Stimulated activated CD4-positive, alpha-beta T cell treated with anti-CD3 and anti-CD28 coated beads, Interleukin-12 subunit alpha, Interleukin-12 subunit beta, amount 100 ng/mL, for 4 hours (primary cell): ENCODE measurements around the gene SOCS3.
"Not testable (repeated sequence)": the region's sequence is repeated elsewhere in the genome, so short reads cannot be mapped to it uniquely, and the experiment has no call there.

Experiments
- DNase-seq: peaks from one replicate; pipeline ENCODE4 v3.0.0-alpha.2; 2020

SOCS3 gene

DNA sequence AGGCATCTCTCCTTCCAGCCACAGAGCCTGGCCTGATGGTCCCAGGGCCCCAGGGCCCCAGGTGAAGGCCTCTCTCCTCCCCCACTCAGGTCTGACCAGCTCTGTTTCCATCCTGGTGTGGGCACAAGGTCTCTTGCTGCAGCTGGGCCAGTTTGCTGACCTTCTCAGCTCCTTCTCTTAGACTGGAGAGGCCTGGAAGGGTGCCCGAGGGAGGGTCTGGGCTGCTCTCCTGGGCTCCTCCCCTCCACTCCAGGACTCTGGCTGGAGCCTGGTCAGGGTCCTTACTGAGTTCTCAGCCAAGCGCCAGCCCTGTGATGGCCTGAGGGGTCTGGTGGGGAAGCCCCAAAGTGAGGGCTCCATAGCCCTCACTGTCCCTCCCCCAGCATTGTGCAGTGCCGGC is 12.4 kb downstream of the SOCS3 start:
- DNase-seq = no peak

DNA sequence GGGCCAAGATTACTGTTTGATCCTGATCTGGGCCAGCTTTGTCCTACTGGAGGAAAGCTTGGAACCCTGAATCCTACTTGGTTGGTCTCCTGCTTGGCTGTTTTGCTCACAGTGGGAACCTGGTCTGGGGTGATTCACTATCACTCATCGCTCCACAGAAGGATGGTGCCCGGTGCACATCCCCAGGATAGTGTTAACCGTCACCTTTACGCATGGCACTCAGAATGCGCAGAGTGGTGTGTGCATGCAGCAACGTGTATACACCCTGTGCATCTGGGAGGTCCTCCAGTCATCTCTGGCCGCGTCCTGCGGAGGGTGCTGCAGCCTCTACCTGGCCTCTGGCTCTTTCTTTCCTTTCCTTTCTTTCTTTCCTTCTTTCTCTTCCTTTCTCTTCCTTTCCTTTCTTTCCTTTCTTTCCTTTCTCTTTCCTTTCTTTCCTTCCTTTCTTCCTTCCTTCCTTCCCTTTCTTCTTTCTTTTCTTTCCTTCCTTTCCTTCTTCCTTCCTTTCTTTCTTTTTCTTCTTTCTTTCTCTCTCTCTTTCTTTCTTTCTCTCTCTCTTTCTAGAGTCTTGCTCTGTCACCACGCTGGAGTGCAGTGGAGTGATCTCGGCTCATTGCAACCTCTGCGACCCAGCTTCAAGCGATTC is 13.1 kb downstream of the SOCS3 start:
- no peak for DNase-seq

DNA sequence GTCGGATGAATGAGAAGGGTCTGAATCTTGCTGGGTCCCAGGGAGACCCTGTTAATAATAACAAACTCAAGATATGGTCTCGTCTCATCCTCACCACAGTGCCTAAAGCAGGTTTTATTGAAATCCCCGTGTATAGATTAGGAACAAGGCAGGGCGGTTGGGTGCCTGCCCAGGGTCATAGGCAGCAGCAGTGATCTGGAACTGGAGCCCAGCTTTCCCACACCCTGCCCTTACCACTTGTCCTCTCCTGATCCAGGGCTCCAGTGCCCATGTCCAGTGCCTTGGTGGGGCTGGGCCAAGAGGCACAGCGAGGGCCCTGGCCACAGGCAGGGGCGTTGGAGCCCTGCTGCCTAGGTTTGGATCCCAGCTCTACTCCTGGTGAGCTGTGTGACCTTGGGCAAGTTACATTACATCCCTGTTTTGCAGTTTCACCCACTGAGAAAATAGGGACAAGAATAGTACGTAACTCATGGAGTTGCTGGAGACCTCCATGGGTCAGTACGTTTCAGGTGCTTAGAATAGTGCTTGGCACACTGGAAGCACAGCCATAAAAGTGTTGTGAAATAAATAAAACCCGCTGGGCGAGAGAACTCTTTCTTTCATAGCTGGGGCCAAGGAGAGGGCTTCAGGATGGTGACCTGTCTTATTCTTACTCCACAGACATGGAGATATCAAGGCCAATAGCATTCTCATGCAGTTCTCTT is 13.9 kb downstream of the SOCS3 start:
- no peak for DNase-seq

DNA sequence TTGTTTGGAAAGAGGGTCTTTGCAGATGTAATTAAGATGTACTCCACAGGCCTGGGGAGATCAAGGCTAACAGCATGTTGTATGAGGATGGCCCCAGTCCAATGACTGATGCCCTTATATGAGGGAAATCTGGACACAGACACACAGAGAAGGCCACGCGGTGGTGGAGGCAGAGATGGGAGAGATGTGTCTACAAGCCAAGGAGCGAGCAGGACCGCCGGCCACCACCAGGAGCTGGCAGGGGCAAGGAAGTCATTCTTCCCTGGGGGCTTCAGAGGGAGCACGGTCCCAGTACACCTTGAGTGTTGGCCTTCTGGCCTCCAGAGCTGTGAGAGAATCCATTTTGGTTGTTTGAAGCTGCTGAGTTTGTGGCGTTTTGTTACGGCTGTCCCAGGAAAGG is 14.7 kb downstream of the SOCS3 start:
- no peak for DNase-seq

DNA sequence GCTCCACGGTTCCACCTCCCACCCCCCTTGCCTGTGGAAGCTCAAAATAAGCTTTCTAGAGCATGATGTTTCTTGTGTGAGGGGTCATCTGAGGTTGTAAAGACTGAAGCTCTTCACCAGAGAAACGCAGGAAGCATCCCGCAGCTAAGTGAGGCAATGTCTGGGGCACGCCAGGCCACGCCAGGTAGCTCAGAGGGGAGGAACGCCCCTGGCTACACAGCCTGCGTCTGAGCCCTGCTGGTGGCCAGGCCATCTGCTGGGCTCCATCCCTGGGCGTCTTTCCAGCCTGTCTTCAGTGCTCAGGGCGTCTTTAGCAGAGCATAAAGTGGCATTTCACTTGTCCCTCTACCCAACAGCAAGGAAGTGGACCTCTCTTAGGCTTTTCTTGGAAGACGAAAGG is 15.2 kb downstream of the SOCS3 start:
- DNase-seq = no peak

DNA sequence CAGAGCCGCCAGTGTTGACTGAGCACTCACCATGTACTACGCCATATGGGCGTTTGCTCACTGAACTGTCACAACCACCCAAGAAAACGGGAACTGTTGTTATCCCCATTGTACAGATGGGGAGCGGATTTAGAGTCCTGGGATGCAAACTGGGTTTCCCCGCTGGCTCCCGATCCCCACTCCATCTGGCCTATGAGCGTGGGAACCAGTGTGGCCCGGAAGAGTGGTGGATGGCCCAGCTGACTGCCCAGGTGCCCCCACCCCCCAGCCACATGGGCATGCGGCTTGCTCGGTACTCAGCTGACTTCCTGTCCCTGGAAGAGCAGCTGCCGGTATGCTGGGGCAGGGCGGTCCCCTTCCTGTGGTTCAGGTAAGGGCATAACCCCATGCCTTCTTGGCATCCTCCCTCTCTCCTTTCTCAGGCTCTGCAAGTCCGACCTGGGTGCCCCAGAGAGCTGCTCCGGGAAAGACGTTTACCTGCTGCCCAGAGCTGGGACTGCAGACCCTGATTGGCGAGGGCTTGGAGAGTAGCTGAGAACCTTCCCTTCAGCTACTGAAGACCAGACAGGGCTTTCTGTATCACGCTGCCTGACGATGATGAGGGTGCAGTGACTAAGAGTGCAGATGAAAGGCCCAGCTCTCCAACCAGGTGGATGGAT is 16.2 kb downstream of the SOCS3 start:
- DNase-seq = peak; percentile 53

DNA sequence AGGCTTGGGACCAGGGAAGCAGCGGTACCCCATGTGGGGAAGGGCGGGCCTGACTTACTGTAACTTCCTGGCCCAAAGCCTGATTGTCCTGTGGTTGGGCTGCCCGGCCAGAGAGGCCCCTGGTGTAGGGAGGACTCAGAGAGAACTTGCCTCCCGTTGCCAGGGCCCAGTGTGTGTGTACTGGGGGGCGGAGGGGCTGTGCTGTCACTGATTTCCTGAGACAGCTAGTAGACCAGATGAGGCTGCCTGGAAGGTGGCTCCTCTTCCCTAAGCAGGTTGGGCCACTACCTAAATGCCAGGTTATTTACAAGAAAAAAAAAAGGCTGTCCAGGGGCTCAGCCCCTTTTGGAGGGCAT is 16.7 kb downstream of the SOCS3 start:
- DNase-seq = no peak

DNA sequence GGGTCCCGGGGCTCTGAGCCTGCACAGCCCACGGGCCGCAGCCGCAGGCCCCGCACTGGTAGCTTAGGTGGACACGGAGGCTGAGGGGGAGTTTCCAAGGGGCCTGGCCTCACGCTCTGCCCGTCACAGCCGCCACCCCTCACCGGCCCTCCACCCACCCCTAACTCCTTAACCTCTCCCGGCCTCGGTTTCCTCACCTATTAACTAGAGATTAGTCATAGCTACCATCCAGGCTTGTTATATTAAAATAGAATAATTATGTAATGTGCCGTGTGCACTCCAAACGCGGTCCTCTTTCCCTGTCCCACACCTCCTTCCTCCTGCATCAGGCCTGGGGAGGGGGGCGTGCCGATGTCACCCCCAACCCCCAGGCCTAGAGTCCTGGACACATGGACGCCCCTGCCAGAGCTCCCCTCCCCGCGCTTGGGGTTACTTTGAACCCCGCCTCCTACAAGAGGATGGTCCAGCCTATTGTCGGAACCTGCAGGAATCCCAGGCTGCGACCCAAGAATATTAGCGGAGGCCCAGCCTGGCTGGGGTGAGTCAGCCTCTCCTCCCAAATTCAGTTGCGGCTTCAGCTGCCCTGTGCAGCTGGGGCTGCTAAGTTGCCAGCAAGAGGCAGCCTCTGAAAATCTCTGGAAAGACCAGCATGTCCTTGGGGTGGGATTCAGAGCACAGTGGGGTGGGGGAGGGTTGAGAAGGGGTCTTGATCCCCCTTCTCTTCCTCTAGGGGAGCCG is 17.3 kb downstream of the SOCS3 start:
- no peak for DNase-seq

DNA sequence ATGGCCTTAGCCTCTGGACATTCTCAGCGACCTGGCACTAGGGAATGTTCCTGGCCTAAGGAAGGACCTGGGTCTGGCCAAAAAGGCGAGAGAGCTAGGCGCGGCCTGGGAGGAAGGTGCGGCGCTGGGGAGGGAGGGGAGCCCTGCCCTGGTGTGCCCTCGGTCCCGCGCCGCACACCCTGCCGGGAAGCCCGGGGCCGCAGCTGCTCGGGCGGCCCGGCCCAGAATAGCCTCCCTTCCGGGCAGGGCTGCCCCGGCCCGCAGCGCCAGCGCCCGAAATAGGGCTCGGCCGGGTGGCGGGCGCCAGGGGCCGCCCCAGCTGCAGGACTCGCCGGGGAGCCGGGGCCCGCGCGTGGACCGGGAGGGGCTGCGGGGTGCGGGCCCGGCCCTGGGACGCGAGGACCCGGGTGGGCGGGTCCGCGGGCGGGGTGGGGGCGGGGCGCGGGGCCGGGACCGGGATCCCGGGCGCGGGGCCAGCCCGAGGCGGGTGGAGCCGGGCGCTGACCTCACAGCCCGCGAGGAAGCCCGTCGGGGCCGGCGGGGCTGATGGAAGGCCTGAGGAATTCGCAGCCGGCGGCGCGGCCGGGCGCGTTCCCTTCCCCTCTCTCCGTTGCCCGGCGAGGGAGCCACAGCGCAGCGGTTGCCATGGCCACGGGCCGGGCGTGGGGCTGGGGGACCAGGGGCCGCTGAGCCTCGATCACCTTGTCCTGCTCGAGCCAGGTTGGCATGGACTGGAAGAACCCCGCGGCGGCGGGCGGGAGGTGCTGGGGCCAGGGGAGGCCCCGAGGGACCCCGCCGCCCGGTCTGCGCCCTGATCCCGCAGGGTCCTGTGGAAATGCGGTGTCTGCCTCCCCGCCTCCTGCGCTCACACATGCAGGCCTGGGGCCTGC is 18.1 kb downstream of the SOCS3 start:
- DNase-seq = no peak

DNA sequence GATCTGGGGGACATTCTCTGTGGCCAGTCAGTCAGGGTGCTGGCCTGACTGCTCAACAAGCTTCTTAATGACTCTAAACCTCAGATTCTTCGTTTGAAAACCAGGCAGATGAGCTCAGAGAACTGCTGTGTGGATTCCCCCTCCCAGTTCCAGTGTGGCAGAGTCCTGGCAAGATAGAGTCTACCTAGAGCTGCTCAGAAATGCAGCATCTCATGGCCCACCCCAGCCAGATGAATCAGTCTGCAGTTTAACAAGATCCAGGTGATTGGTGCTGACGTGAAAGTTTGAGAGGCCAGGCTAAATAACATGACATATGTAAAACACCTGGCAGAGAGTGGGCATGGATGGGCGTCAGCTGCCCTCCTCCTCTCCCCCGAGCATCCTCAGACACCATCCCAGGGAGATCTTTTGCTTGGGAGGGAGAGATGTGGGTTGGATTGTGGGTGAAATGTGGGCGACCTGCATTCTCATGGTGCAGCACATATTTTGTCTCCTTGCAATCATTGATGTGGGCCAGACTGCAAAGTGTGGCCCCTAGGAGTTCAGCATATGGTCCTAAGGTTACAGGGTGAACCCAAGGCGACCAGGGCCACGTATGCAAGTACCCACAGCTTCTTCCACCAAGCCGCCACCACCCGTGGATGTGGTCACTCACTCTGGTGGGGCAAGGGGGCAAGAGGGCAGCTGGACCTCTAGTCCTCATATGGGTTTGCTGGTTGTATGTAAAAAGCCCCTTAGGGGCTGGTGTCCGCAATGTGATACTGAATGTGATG is 19.5 kb downstream of the SOCS3 start:
- DNase-seq = no peak

DNA sequence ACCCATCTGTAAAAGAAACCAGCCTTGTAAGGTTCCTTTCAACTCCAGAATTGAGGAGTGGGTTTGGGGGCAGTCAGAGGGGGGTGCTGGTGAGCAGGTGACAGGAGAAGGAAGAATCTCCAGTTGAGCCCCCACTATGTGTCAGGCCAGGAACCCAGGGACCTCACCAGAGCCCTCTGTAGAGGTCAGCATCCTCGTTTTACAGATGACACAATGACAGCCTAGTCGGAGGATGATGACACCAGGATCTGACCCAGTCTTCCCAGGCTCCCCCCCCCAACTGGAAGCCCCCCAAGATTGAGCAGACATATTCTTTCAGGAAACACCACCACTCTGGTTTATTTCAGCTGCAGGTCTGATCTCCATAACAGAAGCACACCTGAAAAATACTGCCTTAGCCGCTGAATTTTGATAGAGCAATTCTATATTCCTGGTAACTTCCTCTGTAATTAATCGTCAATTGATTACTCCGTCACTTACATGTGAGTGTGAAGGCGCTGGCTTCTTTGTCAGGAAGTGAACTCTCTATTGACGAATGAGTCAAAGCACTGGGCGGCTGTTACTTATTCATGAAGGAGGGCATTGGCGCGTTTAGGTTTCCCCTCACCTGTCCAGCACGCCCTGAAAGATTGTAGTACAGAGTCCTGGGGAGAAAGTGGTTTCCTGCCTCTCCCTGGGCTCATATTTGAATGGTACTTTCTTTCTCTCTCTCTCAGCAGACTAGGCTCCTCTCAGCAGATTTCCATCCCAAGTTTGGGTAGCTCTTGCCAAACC is 21.2 kb downstream of the SOCS3 start:
- DNase-seq = no peak

DNA sequence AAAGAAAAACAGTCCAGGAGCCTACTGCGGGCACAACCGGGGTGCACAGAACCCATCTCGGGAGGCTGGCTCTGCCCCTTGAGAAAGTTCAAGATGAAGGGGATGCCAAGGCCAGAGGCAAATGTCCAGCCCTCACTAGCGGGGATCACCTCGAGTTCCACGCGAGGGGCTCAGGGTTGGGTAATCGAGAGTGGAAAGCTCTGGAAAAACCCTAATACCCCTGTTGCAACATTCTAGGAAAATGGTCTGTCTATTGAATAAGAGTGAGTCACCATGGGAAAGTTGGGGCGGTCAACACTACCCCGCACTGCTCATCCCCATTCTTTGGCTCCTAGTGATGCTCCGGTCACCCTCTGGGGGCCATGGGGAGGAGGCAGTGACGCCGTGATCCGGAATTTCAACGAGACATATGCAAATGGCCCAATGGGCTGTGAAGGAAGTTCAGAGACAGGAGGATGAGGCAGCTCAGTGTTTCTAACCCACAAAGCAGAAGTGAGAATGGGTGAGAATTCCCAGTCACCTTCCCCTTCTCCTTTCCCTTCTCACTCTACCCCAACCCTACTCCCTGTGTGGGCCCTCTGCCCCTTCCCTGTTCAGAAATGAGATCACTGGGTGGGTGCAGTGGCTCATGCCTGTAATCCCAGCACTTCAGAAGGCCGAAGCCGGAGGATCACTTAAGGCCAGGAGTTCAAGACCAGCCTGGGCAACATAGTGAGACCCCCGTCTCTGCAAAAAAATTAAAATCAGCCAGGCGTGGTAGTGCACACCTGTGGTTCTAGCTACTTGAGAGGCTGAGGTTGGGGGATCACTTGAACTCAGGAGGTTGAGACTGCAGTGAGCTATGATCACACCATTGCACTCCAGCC is 22.4 kb downstream of the SOCS3 start:
- DNase-seq = no peak

DNA sequence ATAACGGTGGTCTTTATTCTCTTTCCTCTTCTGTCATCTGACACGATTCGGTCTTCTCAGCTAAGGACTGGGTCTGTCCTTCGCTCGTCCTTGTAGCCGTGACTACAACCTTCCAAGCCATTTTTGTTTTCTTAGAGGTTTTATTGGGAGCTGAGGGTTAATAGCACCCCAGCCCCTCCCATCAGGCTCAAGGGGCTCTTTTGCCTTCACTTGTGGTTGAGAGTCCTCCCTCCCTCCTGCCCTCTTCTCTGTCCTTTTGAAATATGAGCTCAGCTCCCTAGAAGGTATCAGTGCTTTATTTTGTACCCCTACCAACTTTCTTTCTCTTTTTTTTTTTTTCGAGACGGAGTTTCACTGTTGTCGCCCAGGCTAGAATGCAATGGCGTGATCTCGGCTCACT is 24.7 kb downstream of the SOCS3 start:
- DNase-seq = no peak

DNA sequence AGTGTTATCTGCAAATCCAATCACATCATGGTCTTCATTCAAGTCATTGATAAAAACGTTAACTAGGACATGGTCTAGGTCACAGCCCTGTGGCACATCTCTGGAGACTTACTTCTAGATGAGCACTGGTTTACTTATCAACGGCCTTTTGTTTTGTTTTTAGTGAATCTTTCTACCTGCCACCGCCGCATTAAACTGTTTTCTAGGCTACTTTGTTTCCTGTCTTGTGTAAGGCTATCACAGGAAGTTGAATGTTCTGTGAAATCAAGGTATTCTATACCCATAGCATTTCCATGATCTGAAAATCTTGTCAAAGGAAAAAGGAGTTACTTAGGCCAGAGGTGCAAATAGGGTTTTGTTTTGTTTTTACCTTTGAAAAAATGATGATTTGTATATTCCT is 26.9 kb downstream of the SOCS3 start:
- DNase-seq = no peak

DNA sequence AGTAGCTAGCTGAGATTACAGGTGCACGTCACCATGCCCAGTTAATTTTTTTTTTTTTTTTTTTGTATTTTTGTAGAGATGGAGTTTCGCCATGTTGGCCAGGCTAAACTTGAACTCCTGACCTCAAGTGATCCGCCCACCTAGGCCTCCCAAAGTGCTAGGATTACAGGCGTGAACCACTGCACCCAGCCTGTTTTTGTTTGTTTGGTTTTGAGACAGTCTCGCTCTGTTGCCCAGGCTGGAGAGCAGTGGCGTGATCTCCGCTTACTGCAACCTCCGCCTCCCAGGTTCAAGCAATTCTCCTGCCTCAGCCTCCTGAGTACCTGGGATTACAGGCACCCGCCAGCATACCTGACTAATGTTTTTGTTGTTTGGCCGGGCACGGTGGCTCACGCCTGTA is 28.5 kb downstream of the SOCS3 start:
- DNase-seq = not testable (repeated sequence)

DNA sequence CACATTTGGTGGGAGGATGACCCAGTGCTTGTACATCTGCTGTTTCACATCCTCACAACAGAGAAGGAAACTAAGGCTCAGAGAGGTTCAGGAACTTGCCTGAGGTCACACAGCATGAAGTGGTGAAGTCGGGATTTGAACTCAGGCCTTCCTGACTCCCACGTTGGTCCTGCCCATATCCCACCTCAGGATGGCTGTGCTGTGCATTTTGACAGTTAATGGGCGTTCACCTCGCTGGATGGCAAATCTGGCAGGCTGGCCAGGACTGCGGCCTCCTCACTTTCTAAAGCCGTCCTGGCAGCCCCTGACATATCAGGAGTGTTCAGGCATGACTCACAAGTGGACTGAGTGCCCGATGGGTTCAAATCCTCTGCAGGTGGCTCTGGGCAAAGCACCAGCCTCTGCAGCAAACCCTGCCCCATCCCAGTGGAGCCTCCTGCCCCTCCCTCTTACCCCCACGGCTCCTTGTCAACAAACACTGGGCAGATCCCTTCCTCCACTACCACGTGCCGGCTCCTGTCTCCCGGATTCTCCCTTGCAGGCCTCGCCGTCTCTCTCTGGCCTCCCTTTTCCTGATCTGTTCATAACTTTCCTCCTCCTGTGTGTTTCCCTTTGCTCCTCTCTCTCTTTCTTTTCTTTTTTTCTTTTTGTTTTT is 29.2 kb downstream of the SOCS3 start:
- DNase-seq = no peak

DNA sequence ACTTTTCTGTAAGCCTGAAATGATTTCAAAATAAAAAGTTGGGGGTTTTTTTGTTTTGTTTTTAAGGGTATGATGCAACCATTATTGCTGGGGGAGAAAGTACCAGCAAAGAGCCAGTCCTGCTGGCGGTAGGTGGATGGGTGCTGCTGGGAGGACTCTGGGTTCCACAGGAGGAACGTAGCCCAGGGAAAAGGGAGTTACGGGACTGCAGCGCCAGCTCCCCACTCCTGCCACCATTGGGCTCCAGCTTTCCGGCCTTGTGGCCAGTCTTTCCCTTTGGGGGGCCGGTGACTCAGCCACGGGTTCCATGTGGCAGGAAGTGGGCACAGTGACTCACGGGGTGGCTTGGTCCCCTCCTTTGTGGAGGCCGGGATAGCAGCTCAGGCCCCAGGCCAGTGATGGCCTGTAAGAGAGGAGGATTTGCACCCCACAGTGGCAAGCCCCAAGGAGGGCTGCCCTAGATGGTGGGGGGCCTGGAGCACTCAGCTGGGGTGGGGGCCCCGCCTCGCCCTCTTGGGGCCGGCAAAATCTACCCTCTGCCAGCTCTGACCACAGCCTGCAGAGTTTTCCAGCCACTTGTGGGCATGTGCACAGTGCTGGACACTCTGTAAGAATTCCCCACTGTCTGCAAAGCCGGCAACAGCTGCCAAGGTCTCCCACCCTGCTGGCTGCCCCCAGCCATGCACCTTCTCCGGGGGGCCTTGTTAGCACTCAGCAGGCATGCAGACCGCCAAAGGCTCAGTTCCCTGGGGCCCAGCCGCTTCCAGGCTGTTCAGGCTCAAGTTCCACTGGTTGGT is 30.4 kb downstream of the SOCS3 start:
- DNase-seq = no peak

DNA sequence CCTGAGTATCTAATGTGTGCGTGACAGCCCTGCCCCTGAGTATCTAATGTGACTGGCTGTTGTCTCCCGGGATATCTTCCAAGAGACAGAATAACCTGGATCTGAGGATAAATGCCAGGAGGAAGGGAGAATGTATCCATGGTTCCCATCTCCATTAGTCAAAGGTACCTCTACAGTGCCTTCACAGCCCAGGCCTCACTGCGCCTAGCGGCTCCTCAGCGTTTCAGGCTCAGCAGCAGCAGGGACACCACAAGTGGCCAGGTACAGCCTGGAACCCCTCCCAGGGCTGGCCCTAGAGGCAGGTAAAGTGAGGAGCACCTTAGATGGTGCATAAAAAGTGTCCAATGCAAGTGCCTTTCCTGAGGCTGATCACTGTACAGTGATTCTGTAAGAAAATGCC is 32.0 kb downstream of the SOCS3 start:
- no peak for DNase-seq
